Stimulated activated CD4-positive, alpha-beta T cell treated with anti-CD3 and anti-CD28 coated beads, Interleukin-15, amount 100 ng/mL, for 48 hours (primary cell): Measurements from ENCODE around the gene RNASE7.

Source experiments
- DNase-seq, 2 donors: peaks; one replicate each; pipeline ENCODE4 v3.0.0-alpha.2; 2020; ENCODE audit warnings: low read depth in 2 of 2

The RNASE7 gene

GRCh38 chr14:21068521-21069387 is 26.6 kb downstream of the RNASE7 start:
- peak in 1 of 2 donors; percentile 21 for DNase-seq

DNA sequence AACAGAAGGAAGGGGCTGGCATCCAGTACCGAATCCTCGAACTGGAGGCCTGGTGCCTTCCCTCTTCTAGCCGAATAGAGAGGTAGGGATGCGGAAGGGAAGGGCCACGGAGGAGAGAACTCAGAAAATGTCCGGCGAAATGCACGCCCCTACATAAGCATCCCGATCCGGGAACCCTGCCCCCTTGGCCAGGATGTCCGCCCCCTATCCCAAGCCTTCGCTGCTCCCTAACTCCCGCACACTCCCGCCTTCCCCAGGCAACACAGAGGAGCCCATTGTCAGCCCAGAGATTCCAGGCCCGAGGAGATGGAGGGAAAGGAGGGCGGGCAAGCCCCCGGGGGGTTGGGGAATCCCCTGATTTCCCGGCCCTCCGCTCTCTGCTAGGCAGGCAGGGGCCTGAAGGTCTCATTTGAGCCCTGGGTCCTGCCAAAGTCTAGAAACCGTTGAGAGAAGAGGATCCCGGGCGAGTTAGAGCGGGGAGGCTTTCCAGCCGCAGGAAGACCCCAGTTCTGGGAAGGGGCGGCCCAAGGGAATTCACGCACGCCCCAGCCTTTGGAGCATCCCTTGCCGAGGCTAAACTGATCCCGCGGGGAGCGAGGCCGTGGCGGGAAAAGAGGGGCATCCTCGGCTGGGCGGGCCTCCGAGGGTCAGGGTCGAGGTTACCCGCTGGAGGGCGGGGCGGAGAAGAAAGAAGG is 27.4 kb downstream of the RNASE7 start:
- DNase-seq, result no peak

- DNase-seq, result no peak
Measured at GRCh38 chr14:21070083-21070609, 28.0 kb downstream of the RNASE7 start, which contains the start of gene ARHGEF40. Gene ARHGEF40, plus strand, starts transcription at chr14:21070304. Its CDS starts 93 bp downstream, at chr14:21070397.

- no peak for DNase-seq
Measured at GRCh38 chr14:21070610-21071224, 28.6 kb downstream of the RNASE7 start.

GRCh38 chr14:21071225-21072030 is 29.3 kb downstream of the RNASE7 start:
- DNase-seq, result peak in 1 of 2 donors; percentile 34

DNA sequence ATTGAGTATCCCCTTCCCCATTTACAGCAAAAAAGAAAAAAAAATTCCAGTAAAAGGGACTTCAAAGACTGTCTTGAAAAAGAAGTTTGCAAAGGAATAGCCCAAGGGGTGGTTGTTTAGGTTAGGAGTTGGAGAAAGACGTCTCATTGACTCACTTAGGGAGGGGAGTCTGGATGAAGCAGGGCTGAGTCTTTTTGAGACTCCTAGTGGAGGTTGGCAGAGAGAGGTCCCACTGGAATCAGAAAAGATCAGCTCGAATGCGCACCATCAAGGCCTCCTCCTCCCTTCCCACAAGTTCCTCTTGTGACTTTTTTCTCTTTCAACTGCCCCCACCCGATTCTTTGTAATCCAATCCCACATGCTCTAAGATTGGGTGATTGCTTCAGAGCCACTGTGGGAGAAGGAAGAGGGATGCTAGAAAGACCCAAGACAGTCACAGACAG is 29.9 kb downstream of the RNASE7 start:
- no peak for DNase-seq

GRCh38 chr14:21072781-21073339 is 30.7 kb downstream of the RNASE7 start:
- no peak for DNase-seq

GRCh38 chr14:21073921-21074320 is 31.8 kb downstream of the RNASE7 start:
- no peak for DNase-seq

DNA sequence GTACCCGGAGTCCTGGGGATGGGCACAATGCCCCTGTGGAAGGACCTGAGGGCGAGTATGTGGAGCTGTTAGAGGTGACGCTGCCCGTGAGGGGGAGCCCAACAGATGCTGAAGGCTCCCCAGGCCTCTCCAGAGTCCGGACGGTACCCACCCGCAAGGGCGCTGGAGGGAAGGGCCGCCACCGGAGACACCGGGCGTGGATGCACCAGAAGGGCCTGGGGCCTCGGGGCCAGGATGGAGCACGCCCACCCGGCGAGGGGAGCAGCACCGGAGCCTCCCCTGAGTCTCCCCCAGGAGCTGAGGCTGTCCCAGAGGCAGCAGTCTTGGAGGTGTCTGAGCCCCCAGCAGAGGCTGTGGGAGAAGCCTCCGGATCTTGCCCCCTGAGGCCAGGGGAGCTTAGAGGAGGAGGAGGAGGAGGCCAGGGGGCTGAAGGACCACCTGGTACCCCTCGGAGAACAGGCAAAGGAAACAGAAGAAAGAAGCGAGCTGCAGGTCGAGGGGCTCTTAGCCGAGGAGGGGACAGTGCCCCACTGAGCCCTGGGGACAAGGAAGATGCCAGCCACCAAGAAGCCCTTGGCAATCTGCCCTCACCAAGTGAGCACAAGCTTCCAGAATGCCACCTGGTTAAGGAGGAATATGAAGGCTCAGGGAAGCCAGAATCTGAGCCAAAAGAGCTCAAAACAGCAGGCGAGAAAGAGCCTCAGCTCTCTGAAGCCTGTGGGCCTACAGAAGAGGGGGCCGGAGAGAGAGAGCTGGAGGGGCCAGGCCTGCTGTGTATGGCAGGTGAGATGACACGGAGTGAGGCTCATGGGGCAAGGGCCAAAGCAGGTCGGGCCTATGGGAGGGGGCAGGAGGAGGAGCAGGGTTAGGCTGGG is 32.5 kb downstream of the RNASE7 start:
- no peak for DNase-seq

DNA sequence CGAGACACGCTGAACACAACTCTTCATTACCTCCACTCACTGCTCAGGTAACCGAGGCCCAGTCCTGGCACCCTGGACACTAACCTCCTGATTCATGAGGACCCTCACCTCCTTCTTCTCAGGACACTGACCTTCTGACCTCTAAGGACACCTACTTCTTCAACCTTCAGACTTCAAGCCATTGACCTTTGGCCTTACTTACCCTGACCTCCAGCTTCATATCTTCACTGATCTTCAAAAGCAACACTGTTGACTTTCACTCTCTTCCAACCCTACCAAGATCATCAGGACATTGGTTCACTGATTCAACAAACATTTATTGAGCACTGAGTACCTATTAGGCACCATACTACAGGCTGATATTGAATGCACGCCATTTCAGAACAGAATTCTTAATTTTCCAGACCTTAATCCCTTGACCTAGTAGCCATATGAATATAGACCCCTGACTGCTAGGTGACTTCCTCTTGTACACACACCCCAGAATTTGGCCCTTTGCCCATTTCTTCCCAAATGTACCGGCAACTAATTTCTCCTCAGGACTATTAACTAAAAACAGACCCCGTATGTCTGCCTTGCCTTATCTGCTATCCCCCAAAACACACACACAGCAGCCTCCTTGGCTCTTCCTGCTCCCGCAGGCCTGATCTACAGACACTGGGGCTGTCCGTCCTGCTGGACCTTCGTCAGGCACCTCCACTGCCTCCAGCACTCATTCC is 33.7 kb downstream of the RNASE7 start:
- DNase-seq, result no peak

GRCh38 chr14:21077672-21078071 is 35.5 kb downstream of the RNASE7 start:
- no peak for DNase-seq

GRCh38 chr14:21078287-21078686 is 36.1 kb downstream of the RNASE7 start:
- DNase-seq, result no peak

DNA sequence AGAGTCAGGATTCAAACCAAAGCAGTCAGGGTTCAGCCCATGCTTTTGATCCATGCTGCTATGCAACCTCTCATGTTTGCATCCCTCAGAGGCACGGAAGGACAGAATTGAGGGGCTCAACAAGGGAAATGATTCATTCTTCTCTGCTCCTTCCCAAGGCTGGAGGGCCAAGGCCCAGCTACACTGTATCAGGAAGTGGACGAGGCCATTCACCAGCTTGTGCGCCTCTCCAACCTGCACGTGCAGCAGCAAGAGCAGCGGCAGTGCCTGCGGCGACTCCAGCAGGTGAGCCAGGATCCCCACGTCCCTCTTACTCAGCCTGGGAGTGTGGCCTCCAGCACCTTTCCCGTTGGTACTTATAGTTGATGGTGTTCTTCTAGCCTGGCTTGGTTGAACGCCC is 36.6 kb downstream of the RNASE7 start:
- DNase-seq, result no peak

DNA sequence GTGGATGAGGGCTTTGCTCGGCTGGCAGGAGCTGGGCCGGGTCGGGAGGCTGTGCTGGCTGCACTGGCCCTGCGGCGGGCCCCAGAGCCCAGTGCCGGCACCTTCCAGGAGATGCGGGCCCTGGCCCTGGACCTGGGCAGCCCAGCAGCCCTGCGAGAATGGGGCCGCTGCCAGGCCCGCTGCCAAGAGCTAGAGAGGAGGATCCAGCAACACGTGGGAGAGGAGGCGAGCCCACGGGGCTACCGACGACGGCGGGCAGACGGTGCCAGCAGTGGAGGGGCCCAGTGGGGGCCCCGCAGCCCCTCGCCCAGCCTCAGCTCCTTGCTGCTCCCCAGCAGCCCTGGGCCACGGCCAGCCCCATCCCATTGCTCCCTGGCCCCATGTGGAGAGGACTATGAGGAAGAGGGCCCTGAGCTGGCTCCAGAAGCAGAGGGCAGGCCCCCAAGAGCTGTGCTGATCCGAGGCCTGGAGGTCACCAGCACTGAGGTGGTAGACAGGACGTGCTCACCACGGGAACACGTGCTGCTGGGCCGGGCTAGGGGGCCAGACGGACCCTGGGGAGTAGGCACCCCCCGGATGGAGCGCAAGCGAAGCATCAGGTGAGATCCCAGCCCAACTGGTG is 39.5 kb downstream of the RNASE7 start:
- no peak for DNase-seq

DNA sequence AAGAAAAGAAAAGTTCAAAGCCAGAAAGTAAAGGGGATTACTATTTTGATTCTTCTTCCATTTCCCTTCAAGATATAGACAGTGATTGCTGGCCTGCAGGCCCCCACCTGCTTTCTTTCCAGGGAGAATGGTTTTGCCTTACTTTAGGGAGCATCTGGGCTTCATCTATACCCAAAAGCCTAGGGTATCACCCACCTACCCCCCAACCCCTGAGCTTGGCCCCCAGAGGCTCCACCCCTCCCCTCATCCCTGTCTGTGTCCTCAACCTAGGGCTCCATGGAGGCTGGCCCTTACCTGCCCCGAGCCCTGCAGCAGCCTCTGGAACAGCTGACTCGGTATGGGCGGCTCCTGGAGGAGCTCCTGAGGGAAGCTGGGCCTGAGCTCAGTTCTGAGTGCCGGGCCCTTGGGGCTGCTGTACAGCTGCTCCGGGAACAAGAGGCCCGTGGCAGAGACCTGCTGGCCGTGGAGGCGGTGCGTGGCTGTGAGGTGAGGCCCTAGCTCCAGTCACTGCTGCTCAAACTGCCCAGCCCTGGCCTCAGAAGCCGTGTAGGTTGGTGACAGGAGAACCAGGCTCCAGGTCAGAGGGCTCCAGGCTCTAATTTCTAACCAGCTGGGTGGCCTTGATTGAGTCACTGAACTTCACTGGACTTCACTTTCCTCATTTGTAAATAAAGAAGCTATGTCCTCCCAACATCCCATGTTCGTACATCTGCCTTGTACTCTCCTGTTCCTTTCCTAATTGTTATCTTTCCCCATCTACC is 41.6 kb downstream of the RNASE7 start:
- no peak for DNase-seq

DNA sequence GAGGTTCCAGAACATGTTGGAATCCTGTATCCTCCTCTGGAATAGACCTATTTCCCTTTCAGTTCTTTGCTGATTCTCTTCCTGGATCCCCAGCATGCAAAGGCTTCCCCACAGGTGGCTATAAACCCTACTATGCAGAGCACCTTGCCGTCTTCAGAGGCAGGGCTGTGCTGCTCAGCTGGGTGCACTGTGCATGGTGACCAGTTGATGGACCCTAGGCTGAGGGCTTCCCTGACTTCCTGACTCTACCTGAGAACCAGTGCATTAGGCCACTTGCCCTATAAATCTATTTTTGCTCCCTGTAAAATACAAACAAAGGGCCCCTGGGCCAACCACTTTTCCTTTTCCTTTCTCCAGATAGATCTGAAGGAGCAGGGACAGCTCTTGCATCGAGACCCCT is 42.2 kb downstream of the RNASE7 start:
- DNase-seq, result no peak

GRCh38 chr14:21084998-21085853 is 43.1 kb downstream of the RNASE7 start:
- DNase-seq, result no peak
